ENCODE measurements around the gene ZDHHC20.

ZDHHC20 gene

GRCh38 chr13:21360463-21360862 lies 98.6 kb downstream of the ZDHHC20 start:
- DNase-seq: no peak

DNA sequence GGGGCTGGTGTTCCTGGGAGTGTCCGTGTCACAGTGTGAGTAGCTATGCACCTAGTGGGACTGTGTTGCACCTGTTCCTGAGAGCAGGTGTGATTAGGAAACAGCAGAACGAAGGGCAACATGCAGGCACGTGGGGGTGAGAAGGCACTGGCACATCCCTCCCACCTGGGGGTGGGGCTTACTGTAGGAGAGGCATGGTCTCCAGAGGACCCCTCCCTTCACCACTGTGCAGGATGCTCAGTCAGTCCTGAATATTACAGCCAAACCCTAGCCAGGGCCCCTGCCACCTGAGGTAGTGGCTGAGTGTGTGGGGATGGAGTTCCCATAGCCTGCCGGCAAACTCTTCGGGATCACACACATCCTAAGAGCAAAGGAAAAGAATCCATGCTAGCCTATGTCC lies 99.2 kb downstream of the ZDHHC20 start:
- DNase-seq: no peak

GRCh38 chr13:21355304-21355703 lies 103.8 kb downstream of the ZDHHC20 start:
- DNase-seq: no peak

DNA sequence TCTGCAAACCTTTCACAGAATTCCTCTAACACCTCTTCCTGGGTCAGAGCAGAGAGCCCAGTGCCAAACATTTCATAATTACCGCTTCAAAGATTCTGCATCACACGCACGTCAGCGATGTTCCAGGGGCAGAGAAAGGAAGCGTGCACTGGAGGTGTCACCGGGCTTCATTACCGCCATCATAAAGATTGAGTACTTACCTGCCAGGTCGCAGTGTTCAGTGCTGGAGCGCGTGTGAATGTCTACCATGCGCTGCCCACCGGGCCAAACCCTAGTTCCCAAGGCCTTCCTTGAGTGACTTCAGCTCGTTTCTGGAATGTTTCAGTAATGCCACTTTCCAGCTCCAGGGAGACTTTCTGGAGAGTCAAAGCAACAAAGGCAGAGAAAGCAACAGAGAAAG lies 104.4 kb downstream of the ZDHHC20 start:
- DNase-seq: no peak

DNA sequence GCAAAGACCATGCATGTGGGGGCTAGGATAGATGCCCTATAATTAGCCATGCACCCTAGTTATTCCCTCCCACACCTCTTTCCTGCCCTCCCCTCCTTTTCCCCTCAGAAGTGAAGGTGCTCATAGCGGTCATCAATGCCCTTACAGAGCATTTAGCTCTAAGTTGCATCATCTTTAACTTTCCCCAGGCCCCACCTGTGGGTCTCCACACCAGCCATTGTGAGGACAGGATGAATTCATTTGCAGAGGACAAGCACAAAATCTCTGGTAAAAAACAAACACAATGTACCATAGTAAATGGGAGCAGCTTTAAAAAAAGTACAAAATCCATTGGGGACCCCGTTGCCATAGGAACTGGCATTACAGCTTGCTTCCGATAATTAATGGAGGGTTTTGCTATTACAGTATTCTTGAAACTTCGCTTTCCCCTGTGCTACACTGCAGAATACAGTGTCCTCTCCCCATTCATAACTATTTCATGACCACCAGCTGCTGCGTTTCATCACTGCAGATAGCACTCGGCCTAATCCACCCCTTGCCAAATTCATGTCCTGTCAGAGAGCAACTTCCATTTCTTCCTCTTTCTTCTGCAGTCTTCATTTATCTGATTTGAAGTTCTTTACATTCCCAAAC lies 110.5 kb downstream of the ZDHHC20 start:
- DNase-seq: no peak

- no peak for DNase-seq
These were observed 111.3 kb downstream of the ZDHHC20 start for GRCh38 chr13:21347753-21348318.

- DNase-seq: no peak
These were observed 114.4 kb downstream of the ZDHHC20 start for GRCh38 chr13:21344662-21345176.

GRCh38 chr13:21343659-21344058 lies 115.4 kb downstream of the ZDHHC20 start:
- DNase-seq: no peak

DNA sequence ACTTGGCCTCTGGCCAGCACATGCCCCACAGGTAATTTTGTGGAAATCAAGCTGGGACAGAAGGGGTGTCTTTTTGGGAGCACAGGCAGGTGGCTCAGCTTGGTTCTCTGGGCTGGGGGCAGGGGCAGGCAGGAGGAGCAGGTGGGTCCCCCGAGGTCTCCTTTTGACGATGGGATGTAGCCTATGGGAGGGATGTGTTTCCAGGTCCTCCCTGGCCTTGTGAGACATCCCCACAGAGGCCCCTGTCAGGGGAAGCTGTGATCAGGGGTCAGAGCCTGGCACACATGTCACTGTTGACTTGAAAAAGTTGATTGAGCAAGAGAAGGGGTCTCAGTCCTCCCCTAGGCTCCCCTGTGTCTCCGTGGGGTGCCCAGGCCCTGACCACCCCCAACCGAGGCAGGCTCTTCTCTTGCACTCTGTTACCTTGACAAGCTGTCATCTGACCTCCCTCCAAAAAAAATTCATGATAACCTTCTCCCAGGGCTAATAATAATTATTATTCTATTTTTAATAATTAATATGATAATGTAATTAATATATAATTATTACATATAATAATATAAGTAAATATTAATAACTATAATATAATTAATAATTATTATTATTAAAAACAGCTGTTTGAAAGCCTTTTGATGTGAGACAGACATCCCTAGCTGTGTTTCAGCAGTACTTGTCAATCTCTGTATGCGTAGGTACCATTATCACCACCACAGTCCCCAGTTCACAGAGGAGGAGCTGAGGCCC lies 116.2 kb downstream of the ZDHHC20 start:
- DNase-seq: no peak

- DNase-seq: no peak
These were observed 117.3 kb downstream of the ZDHHC20 start for GRCh38 chr13:21341637-21342422.

GRCh38 chr13:21338639-21339278 lies 120.3 kb downstream of the ZDHHC20 start:
- no peak for DNase-seq

DNA sequence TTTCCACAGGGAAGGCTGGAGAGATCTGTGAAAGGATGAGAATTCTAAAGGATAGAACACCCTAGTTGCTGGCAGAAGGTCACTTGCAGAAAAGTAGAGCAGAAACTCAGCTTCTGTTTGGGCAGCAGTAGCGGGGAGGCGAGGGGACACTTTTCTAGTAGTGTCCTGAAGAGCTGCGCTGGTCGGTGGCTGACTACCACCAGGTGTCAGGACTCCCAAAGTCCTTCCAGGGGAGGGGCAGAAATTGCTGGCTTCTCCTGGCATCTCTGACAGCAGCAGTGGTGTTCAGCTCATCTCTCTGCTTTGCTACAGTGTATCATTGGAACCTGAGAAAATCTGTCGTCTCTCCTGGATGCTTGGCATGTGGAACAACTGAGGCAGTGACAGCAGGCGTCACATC lies 120.9 kb downstream of the ZDHHC20 start:
- DNase-seq: no peak

GRCh38 chr13:21336609-21337349 lies 122.3 kb downstream of the ZDHHC20 start:
- no peak for DNase-seq

DNA sequence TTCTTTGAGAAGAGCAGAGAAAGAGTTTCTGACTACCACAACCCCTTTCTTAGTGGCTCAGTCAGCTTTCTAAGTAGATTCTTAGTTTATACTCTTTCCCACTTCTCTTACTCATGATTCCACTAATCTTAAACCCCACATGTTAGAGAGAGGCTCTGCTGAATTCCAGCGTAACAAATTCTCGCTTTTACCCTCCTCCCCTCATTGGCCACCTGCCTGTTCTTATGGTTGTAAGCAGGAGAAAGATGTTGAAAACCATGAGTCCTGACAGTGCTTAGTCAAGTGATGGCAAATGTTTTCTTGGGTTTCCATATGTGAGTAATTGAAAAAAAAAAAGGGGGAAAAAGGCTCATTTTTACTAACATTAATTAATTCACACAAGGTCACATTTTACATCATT lies 125.9 kb downstream of the ZDHHC20 start:
- DNase-seq: no peak

DNA sequence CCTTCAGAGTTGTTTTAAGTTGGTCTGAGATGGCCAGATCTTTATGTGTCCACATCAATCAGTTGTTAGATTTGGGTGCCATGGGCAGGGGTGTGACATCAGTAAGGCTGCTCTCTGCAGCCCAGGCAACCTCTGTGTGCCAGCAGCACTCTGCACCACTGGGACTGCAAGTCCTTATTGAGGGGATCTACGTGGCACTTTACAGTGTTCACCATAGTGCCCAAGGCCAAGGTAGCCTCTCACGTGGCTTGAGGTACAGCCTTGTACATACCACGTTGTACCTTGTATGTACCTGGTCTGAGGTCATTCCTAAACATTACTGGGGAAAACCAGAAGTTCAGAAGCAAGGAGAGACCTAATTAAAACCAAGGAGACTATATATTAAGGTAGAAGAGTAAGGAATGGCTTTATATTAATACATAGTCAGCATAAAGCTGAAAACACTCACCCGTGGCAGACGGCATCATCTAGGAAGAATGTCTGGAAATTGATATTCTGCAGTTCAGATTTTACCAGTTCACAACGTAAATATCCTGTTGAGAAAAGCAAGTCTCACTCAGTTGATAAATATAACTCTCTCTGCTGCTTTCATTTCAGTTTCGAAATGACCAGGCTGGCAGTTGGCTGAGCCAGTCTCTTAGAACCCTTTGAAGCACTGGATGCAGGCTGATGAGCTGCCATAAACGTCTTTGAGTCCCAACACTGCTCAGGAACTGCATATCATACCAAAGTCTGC lies 128.8 kb downstream of the ZDHHC20 start:
- DNase-seq: no peak

DNA sequence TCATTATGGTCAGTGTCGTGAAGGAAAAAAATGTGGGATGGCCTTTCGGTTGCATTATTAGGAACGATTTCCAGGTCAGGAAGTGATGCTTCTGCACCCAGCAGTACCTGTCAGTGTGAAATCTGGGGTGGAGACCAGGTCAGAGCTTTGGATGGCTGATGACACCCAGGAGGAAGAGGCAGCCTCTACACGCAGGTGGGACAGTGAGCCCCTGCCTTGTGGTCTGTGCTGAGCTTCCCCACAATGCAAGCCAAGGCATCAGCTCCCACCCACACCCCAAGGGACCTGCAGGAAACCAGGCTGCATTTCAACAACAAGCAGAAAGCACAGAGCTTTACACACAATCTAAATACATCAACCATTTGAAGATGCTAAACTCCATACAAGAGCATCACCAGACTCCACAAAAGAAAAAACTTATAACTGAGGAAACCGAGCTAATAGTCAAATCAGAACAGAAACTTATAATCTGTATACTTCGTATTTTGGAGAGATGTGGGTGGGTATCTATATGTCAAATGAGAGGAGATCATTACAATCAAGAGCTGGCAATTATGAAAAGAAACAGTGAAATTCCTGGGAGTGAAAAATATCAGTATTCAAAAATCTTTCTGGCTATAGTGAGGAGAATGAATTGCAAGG lies 130.1 kb downstream of the ZDHHC20 start:
- no peak for DNase-seq

- DNase-seq: no peak
These were observed 130.9 kb downstream of the ZDHHC20 start for GRCh38 chr13:21328201-21328600.

DNA sequence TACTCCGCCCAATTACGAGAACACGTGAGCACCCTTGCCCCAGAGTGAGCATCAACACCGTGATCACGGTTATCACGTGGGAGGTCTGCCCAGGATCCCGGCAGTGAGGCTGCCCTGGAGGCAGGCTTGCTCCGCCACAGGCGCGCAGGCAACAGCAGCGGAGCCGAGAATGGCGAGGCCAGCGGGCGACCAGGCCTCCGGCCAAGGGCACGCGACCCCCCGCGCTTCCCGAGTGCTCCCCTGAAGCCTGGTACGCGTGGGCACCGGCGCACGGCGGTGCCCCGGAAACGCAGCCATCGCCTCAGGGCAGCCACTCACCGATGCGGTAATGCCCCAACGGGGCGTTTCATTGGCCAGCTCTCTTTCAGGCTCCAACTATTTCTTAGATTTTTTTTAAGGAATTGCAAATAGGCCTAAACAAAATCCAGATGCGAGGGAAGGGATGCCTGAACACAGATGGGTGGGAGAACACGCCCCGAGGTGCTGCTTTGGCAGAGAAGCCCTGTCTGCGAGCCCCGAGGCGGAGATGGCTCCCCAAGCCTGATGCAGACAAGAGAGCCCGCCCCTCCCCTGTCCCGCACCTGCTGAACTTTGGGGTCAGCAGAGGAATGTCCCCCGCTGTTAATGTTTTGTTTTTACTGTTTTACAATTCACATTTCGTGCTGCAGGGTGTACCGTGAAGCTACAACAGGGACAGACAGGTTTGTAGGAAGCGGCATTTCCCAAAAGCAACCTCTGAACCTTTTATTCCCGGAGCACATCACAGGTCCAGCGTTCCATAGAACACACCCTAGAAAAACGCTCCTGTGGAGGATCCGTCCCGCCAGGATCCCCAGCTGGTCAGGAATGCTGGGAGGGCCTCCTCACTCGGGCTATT lies 132.7 kb downstream of the ZDHHC20 start:
- DNase-seq: no peak

GRCh38 chr13:21324803-21325202 lies 134.3 kb downstream of the ZDHHC20 start:
- no peak for DNase-seq

GRCh38 chr13:21322988-21323387 lies 136.1 kb downstream of the ZDHHC20 start:
- DNase-seq: no peak
